Measurements from ENCODE around the gene TSC22D4.

The TSC22D4 gene

DNA sequence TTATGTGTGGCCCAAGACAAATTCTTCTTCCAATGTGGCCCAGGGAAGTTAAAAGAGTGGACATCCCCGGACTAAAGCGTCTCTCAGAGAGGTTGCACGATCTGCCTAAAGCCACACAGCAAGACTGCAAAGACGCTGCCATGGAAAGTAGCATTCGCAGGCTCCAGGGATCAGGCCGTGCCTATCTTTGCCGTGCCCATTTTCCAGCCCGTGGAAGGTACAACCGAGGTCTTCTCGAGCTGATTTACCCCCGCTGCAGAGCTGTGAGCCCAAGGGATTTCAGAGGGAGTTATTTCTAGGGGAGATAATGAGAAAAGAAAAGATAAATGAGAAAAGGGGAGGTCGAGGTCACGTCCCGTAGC is 3.7 kb upstream of the TSC22D4 start:
- Histone ChIP-seq H3K36me3 (ENCODE audit: insufficient read depth, low read length) (no peaks in the 10 kb centered on the region), H3K9me3 (ENCODE audit: low read depth, low read length) (no peaks in the 10 kb centered on the region), H3K4me3 (peak overlapping the region; percentile 79), H3K27ac (no peak overlapping the region), H3K9ac (ENCODE audit: insufficient read length) (peak overlapping the region; percentile 41)
- no peak for TF ChIP-seq POLR2AphosphoS5 (IDR thresholded peaks at IDR 0.05; ENCODE audit: borderline replicate concordance, low read depth, low read length)
- no peak for TF ChIP-seq EZH2 (IDR thresholded peaks at IDR 0.05)
- no peak for TF ChIP-seq FOXP2 (optimal IDR thresholded peaks at IDR 0.05; ENCODE audit: control extremely low read depth, extremely low read length, insufficient read depth)
- DNase-seq (ENCODE audit: low read depth, low spot score) = no peak

DNA sequence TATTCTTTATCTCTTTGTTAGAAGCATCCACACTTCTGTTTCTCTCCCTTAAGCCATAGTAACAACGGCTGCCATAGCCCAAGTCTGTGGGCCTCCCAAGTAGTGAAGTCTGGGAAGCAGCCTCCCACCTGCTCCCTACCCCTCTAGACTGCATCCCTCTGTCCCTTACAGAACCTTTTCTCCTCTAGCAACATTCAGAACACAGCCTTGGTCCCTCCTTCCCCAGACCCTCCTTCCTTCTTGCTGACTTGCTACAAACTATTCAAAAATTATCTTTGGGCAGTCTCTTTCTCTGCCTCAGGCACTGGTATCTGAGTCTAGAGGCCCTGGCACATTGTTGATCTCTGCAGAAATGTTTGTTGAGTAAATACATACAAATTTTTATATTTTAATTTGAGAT is 2.5 kb upstream of the TSC22D4 start:
- H3K36me3 ChIP-seq (ENCODE audit: insufficient read depth, low read length) = no peaks in the 10 kb centered on the region
- DNase-seq (ENCODE audit: low read depth, low spot score) = no peak
- peak overlapping the region; percentile 60; the same call in 1 of the 2 replicates for H3K27ac ChIP-seq
- no peaks in the 10 kb centered on the region for H3K9me3 ChIP-seq (ENCODE audit: low read depth, low read length)
- TF ChIP-seq POLR2AphosphoS5 (IDR thresholded peaks at IDR 0.05; ENCODE audit: borderline replicate concordance, low read depth, low read length) = no peak
- TF ChIP-seq EZH2 (IDR thresholded peaks at IDR 0.05) = no peak
- TF ChIP-seq FOXP2 (optimal IDR thresholded peaks at IDR 0.05; ENCODE audit: control extremely low read depth, extremely low read length, insufficient read depth) = no peak
- H3K4me3 ChIP-seq = no peak overlapping the region
- H3K9ac ChIP-seq (ENCODE audit: insufficient read length) = peak overlapping the region; percentile 41

DNA sequence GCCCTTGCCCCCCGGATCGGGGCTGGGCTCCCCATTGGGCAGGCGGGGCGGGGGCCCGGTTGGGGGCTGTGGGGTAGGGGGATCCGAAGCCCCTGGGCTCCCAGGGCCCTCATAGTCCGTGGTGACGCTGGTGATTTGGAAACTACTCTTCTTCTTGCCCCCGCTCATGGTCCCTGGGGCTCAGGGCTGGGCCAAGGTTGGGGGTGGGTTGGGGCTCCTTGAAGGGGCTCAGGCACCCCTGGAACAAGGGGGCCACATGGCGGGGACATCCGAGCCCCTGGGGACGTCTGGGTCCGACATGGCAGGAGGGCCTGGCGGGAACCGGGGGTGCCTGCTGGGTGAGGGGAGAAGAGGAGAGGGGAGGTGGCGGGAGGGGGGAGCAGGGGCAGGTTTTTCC is 1.1 kb downstream of the TSC22D4 start:
- peak overlapping the region; percentile 97 for H3K4me3 ChIP-seq
- DNase-seq (ENCODE audit: low read depth, low spot score) = no peak
- TF ChIP-seq POLR2AphosphoS5 (IDR thresholded peaks at IDR 0.05; ENCODE audit: borderline replicate concordance, low read depth, low read length) (no peak), FOXP2 (optimal IDR thresholded peaks at IDR 0.05; ENCODE audit: control extremely low read depth, extremely low read length, insufficient read depth) (no peak), EZH2 (IDR thresholded peaks at IDR 0.05) (no peak)
- H3K36me3 ChIP-seq (ENCODE audit: insufficient read depth, low read length) = peaks cover 7% of the 10 kb centered on the region; the same call in 1 of the 2 replicates
- no peak overlapping the region; the same call in 1 of the 2 replicates for H3K27ac ChIP-seq
- no peaks in the 10 kb centered on the region for H3K9me3 ChIP-seq (ENCODE audit: low read depth, low read length)
- H3K9ac ChIP-seq (ENCODE audit: insufficient read length) = peak overlapping the region; percentile 80

DNA sequence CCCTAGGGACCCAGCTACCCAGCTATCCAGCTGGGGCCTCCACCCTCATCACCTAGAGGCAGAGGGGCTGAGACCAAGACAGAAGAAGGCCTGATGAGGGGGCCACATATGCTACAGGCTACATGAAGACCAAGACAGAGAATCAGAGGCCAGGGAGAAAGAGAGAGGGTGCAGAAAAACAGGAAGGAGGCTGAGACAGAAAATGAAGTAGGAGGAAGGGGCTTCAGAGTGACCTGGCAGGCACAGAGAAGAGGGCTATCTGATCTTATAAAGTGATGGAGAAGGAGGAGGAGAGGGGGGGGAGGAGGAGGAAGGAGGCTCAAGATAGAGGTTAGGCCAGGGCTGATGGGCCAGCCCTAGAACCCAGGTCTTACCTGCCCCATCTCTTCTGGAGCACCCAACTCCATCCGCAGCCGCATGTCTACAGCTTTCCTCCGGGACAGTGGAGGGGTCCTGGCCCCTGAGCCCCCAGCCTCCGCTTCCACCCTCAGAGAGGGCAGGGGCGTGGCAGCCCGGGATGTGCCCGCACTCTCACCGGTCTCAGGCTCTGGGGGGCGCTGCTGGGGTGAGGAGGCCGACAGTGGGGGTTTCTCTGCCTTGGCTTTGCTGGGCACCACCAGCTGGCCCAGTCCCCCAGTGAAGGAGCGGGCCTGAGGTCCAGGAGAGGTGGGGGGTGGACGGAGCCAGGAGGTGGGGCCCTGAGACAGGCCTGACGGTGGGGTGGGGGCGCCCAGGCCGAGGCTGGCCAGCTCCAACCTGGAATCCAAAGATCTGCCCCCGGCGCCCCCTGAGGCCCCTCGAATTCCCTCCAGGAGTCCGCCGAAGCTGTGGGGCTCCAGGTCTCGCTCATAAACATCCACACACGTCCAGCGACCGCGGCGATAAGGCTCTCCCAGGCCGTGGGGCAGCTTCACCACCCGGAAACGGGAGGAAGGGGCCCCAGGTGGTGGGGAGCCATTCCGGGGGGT is 1.8 kb downstream of the TSC22D4 start:
- peak overlapping the region; percentile 80 for H3K9ac ChIP-seq (ENCODE audit: insufficient read length)
- no peaks in the 10 kb centered on the region for H3K9me3 ChIP-seq (ENCODE audit: low read depth, low read length)
- peaks cover 7% of the 10 kb centered on the region; the same call in 1 of the 2 replicates for H3K36me3 ChIP-seq (ENCODE audit: insufficient read depth, low read length)
- peak overlapping the region; percentile 97 for H3K4me3 ChIP-seq
- TF ChIP-seq POLR2AphosphoS5 (IDR thresholded peaks at IDR 0.05; ENCODE audit: borderline replicate concordance, low read depth, low read length) (no peak), EZH2 (IDR thresholded peaks at IDR 0.05) (no peak), FOXP2 (optimal IDR thresholded peaks at IDR 0.05; ENCODE audit: control extremely low read depth, extremely low read length, insufficient read depth) (no peak)
- no peak for DNase-seq (ENCODE audit: low read depth, low spot score)
- H3K27ac ChIP-seq = no peak overlapping the region

DNA sequence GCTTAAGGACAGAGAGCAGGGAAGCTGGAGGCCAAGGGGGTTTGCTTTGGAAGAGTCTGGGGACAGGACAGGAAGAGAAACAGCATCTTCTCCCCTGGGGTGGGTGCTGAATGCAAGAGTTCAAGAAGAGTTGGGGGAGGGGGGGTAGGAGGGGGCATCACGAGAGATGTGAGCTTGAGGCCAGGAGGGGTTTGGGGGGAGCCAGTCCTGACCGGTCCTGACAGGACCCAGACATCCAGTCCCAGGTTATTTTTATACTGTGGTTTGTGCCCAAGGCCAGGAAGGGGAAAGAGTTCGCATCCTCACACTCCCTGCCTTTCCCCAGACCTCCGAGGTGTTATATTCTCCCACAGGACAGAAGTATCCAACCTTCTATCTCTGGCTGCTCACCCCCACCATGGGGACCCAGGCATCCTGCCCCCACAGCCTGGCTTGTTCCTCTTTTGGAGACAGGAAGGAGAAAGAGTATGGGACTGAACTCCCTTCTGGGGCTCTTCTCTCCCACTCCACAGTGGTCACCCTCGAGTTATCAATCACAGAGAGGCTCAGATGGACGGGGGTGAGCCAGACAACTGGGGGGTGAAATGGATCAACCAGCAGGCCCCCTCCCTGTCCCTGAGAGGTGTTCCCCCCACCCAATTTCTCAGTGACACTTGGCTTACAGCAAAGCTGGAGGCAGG is 2.8 kb downstream of the TSC22D4 start:
- TF ChIP-seq POLR2AphosphoS5 (IDR thresholded peaks at IDR 0.05; ENCODE audit: borderline replicate concordance, low read depth, low read length) (no peak), EZH2 (IDR thresholded peaks at IDR 0.05) (no peak), FOXP2 (optimal IDR thresholded peaks at IDR 0.05; ENCODE audit: control extremely low read depth, extremely low read length, insufficient read depth) (no peak)
- DNase-seq (ENCODE audit: low read depth, low spot score) = no peak
- Histone ChIP-seq H3K36me3 (ENCODE audit: insufficient read depth, low read length) (peaks cover 7% of the 10 kb centered on the region; the same call in 1 of the 2 replicates), H3K9me3 (ENCODE audit: low read depth, low read length) (no peaks in the 10 kb centered on the region), H3K9ac (ENCODE audit: insufficient read length) (peak overlapping the region; percentile 28), H3K27ac (peak overlapping the region; percentile 44), H3K4me3 (peak overlapping the region; percentile 97)

DNA sequence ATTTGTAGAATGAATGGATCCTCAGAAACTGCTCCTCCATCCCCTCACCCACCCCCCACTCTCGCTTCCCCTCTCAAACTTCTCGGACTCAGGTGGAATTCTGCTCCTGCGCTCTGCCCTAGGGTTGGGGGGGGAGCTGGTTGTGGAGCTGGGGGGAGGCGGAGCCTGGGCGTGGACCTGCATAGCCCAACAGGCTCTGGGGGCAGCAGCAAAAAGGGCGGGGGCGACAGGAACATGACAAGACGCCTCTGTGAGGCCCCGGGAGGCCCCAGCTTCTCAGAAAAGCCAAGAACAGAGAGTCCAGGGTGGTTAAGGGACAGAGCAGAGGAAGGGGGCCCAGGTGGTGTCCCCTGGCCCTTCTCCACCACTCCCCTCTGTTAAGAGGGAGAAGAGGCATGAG is 3.5 kb downstream of the TSC22D4 start:
- Histone ChIP-seq H3K36me3 (ENCODE audit: insufficient read depth, low read length) (peaks cover 7% of the 10 kb centered on the region; the same call in 1 of the 2 replicates), H3K4me3 (no peak overlapping the region; the same call in 1 of the 2 replicates), H3K9me3 (ENCODE audit: low read depth, low read length) (no peaks in the 10 kb centered on the region), H3K27ac (peak overlapping the region; percentile 44), H3K9ac (ENCODE audit: insufficient read length) (peak overlapping the region; percentile 28)
- DNase-seq (ENCODE audit: low read depth, low spot score) = no peak
- no peak for TF ChIP-seq POLR2AphosphoS5 (IDR thresholded peaks at IDR 0.05; ENCODE audit: borderline replicate concordance, low read depth, low read length)
- TF ChIP-seq EZH2 (IDR thresholded peaks at IDR 0.05) = no peak
- no peak for TF ChIP-seq FOXP2 (optimal IDR thresholded peaks at IDR 0.05; ENCODE audit: control extremely low read depth, extremely low read length, insufficient read depth)

DNA sequence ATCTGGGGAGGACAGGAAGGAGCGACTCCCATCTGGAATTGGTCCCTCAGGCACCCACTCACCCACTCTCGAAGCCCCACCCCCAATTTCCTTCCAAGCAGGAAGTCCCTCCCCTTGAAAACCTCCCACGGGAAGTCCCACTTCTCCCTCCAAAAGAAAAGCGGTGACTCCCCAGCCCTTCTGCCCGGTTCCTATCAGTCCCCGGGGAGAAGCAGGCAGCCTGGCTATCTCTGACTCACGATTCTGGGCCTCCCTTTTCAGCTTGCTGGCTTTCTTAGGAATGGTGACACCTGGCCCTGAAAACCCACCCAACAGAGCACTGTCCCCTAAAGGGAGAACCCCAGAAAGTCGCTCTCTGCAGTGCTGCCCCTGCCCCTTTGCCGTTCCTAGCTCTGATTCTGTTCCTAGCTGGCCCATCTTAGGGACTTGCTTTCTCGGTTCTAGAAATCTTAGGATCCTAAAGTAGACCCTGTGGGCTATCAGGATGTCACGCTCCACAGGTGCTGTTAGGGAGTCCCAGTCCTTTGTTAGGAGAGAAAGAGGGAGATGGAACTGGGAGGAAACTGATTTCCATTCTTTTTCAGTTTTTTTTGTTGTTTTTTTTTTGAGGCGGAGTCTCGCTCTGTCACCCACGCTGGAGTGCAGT is 6.0 kb downstream of the TSC22D4 start:
- peak overlapping the region; percentile 75 for H3K9ac ChIP-seq (ENCODE audit: insufficient read length)
- H3K36me3 ChIP-seq (ENCODE audit: insufficient read depth, low read length) = peaks cover 7% of the 10 kb centered on the region; the same call in 1 of the 2 replicates
- no peak for TF ChIP-seq FOXP2 (optimal IDR thresholded peaks at IDR 0.05; ENCODE audit: control extremely low read depth, extremely low read length, insufficient read depth)
- TF ChIP-seq POLR2AphosphoS5 (IDR thresholded peaks at IDR 0.05; ENCODE audit: borderline replicate concordance, low read depth, low read length) = peak; percentile 74
- no peak for TF ChIP-seq EZH2 (IDR thresholded peaks at IDR 0.05)
- H3K4me3 ChIP-seq = peak overlapping the region; percentile 74
- no peaks in the 10 kb centered on the region for H3K9me3 ChIP-seq (ENCODE audit: low read depth, low read length)
- DNase-seq (ENCODE audit: low read depth, low spot score) = peak; percentile 35
- H3K27ac ChIP-seq = peak overlapping the region; percentile 93
